ENCODE measurements around the gene ZNF185. TPM values are rescaled to one million over a fixed set of nuclear protein-coding genes. Genes with fewer than 3 reads are reported as not detected.

ZNF185 gene
- total and polyA plus RNA-seq, 2 experiments from 2014 or later = 9.2 to 10.3 TPM

GRCh38 chrX:152945021-152945979 lies 47.4 kb downstream of the ZNF185 start:
- Histone ChIP-seq H3K36me3 (no peaks in the 10 kb centered on the region), H3K9me3 (ENCODE audit: low read depth) (no peaks in the 10 kb centered on the region), H3K4me3 (no peak overlapping the region), H3K27me3 (no peaks in the 10 kb centered on the region), H3K27ac (no peak overlapping the region), H3K4me1 (ENCODE audit: low read depth) (no peaks in the 10 kb centered on the region)
- no peak for DNase-seq (ENCODE audit: low read depth in 1 of 2, low spot score in 1 of 2)
- TF ChIP-seq CTCF (IDR thresholded peaks at IDR 0.05; ENCODE audit: low read depth, low read length) = no peak

DNA sequence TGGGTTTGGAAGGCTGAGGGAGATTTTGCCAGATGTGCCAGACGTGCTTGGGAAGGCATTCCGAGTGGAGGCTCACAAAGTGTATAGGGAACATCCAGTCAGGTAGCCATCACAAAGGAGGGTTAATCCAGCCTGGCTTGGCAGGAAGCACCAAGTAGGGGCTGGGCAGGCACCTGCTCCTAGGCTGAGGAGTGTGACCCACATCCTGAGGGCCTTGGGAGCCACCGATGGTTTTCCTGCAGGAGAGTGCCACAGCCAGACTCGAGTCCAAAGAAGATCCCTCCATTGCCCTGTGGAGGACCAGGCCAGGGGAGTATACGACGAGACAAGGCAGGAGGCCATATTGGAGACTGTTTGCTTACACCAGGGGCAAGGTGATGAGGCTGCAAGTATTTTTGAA lies 48.8 kb downstream of the ZNF185 start:
- no peaks in the 10 kb centered on the region for H3K36me3 ChIP-seq
- DNase-seq (ENCODE audit: low read depth in 1 of 2, low spot score in 1 of 2) = no peak
- TF ChIP-seq CTCF (IDR thresholded peaks at IDR 0.05; ENCODE audit: low read depth, low read length) = no peak
- H3K27ac ChIP-seq = no peak overlapping the region
- no peaks in the 10 kb centered on the region for H3K4me1 ChIP-seq (ENCODE audit: low read depth)
- no peaks in the 10 kb centered on the region for H3K9me3 ChIP-seq (ENCODE audit: low read depth)
- H3K27me3 ChIP-seq = no peaks in the 10 kb centered on the region
- H3K4me3 ChIP-seq = no peak overlapping the region

Other genes starting within 250 kb of the ZNF185 start
- gene MAGEA3, start 199.3 kb upstream of the ZNF185 start, total RNA-seq = not detected in 2 replicates
- gene MAGEA3, start 199.3 kb upstream of the ZNF185 start, polyA plus RNA-seq = not detected in 2 replicates
- gene CSAG2, start 188.8 kb upstream of the ZNF185 start, total RNA-seq = not detected in 2 replicates
- gene CSAG2, start 188.8 kb upstream of the ZNF185 start, polyA plus RNA-seq = not detected in 2 replicates
- not detected in 2 replicates for gene MAGEA2B, start 183.4 kb upstream of the ZNF185 start, total RNA-seq
- 0.29 TPM in 1 of 2 replicates, not detected in the other for gene MAGEA2B, start 183.4 kb upstream of the ZNF185 start, polyA plus RNA-seq
- gene CSAG1, start 164.3 kb upstream of the ZNF185 start, total RNA-seq = not detected in 2 replicates
- gene CSAG1, start 164.3 kb upstream of the ZNF185 start, polyA plus RNA-seq = not detected in 2 replicates
- gene MAGEA12, start 164.3 kb upstream of the ZNF185 start, total RNA-seq = not detected in 2 replicates
- gene MAGEA12, start 164.3 kb upstream of the ZNF185 start, polyA plus RNA-seq = not detected in 2 replicates
- 0.14 TPM in 1 of 2 replicates, not detected in the other for gene MAGEA2, start 144.2 kb upstream of the ZNF185 start, total RNA-seq
- gene MAGEA2, start 144.2 kb upstream of the ZNF185 start, polyA plus RNA-seq = 0.82 TPM in 1 of 2 replicates, not detected in the other
- gene CSAG3, start 138.8 kb upstream of the ZNF185 start, total RNA-seq = not detected in 2 replicates
- not detected in 2 replicates for gene CSAG3, start 138.8 kb upstream of the ZNF185 start, polyA plus RNA-seq
- gene MAGEA6, start 128.4 kb upstream of the ZNF185 start, total RNA-seq = not detected in 2 replicates
- gene MAGEA6, start 128.4 kb upstream of the ZNF185 start, polyA plus RNA-seq = not detected in 2 replicates
- 53.8 and 62.5 TPM in 2 replicates for gene CETN2, start 67.3 kb upstream of the ZNF185 start, total RNA-seq
- 81.8 and 88.6 TPM in 2 replicates for gene CETN2, start 67.3 kb upstream of the ZNF185 start, polyA plus RNA-seq
- gene NSDHL, start 67.0 kb upstream of the ZNF185 start, total RNA-seq = 14.6 and 33.7 TPM in 2 replicates
- 40.6 and 69.6 TPM in 2 replicates for gene NSDHL, start 67.0 kb upstream of the ZNF185 start, polyA plus RNA-seq
- gene PNMA5, start 96.0 kb downstream of the ZNF185 start, total RNA-seq = not detected in 2 replicates
- not detected in 2 replicates for gene PNMA5, start 96.0 kb downstream of the ZNF185 start, polyA plus RNA-seq
- 8.3 and 19.7 TPM in 2 replicates for gene PNMA3, start 158.4 kb downstream of the ZNF185 start, total RNA-seq
- 8.9 and 20.3 TPM in 2 replicates for gene PNMA3, start 158.4 kb downstream of the ZNF185 start, polyA plus RNA-seq
- 3.5 and 8.6 TPM in 2 replicates for gene PNMA6A, start 174.4 kb downstream of the ZNF185 start, total RNA-seq
- 2.9 and 6.9 TPM in 2 replicates for gene PNMA6A, start 174.4 kb downstream of the ZNF185 start, polyA plus RNA-seq

Measured in cardiac muscle cell (in vitro differentiated cells and primary cell).